Measurements from ENCODE around the gene HEATR3.

DNA sequence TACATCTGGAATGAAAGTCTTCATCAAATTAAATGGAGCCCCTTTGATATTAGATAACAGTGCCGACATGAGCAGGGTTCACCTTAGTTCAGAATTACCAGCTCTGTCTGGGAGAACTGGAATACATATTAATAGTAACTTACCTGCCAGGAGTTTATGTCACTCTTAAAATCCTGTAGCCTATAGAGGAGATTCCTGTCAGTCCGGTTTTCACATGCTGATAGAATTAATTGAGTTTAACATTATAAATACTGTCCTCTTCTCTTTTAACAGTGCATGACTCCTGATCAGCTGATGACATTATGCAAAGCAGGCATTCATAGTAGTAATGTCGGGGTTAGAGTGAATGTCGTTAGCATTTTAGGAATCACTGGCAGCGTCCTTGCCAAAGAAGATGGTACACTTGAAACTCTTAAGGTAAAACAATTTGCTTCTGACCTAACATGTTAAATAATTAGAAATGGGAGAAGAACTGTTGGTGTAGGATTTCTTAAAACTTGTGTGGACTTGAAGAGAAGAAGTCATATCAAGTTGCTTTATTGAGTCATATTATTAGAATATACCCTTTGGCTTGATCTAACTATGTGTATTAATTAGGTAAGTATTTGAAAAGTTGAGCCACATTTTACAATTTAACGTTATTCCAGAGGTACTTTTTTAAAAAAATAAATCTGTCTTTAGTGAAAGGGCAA is 34.3 kb downstream of the HEATR3 start:
- TF ChIP-seq, protein P1, sequence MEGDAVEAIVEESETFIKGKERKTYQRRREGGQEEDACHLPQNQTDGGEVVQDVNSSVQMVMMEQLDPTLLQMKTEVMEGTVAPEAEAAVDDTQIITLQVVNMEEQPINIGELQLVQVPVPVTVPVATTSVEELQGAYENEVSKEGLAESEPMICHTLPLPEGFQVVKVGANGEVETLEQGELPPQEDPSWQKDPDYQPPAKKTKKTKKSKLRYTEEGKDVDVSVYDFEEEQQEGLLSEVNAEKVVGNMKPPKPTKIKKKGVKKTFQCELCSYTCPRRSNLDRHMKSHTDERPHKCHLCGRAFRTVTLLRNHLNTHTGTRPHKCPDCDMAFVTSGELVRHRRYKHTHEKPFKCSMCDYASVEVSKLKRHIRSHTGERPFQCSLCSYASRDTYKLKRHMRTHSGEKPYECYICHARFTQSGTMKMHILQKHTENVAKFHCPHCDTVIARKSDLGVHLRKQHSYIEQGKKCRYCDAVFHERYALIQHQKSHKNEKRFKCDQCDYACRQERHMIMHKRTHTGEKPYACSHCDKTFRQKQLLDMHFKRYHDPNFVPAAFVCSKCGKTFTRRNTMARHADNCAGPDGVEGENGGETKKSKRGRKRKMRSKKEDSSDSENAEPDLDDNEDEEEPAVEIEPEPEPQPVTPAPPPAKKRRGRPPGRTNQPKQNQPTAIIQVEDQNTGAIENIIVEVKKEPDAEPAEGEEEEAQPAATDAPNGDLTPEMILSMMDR (IDR thresholded peaks at IDR 0.05), result no peak
- TF ChIP-seq EZH2 (IDR thresholded peaks at IDR 0.05; ENCODE audit: borderline replicate concordance, insufficient read depth, low read depth, low read length, poor library complexity, severe bottlenecking), result no peak
